Activated T-helper 1 cell treated with Interleukin-2 at 50 U/mL for 16 hours (primary cell): ENCODE results near the gene SH3RF1.

ENCODE experiments used
- DNase-seq: peaks from one replicate; pipeline ENCODE4 v3.0.0-alpha.2; 2020; ENCODE audit warnings: low read depth

Gene SH3RF1

GRCh38 chr4:169064296-169064695 lies 206.5 kb downstream of the SH3RF1 start:
- DNase-seq, result no peak

DNA sequence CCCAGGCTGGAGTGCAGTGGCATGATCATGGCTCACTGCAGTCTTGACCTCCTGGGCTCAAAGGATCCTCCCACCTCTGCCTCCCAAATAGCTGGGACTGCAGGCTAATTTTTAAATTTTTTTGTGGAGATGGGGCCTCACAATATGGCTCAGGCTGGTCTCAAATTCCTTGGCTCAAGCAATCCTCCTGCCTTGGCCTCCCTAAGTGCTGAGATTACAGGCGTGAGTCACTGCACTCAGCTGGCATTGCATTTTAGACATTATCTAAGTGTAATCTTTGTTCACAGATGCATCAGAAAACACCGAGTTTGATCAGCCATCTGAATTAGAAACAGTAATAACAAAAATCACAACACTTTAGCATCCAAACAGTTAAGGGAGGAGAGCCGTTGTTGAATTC lies 207.3 kb downstream of the SH3RF1 start:
- no peak for DNase-seq

GRCh38 chr4:169062897-169063244 lies 207.9 kb downstream of the SH3RF1 start:
- no peak for DNase-seq

DNA sequence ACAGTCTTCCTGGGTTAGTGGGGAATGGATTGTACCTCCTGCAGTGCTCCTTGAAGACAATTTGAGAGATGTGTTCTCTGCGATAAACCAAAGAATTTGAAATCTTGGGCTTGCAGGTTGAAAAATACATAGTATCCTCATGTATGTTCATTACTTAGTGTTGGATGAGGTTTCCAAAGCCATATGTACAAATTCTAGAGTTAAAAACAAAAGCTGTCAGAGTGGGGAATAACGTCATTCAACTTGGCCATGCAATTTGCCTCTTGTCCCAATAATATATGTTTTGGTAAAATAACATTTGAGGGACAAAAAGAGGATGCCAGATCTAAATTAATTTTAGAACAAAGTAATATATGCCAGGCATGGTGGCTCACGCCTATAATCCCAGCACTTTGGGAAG lies 209.4 kb downstream of the SH3RF1 start:
- no peak for DNase-seq

- no peak for DNase-seq
Observed at GRCh38 chr4:169060391-169061091, 210.2 kb downstream of the SH3RF1 start.

DNA sequence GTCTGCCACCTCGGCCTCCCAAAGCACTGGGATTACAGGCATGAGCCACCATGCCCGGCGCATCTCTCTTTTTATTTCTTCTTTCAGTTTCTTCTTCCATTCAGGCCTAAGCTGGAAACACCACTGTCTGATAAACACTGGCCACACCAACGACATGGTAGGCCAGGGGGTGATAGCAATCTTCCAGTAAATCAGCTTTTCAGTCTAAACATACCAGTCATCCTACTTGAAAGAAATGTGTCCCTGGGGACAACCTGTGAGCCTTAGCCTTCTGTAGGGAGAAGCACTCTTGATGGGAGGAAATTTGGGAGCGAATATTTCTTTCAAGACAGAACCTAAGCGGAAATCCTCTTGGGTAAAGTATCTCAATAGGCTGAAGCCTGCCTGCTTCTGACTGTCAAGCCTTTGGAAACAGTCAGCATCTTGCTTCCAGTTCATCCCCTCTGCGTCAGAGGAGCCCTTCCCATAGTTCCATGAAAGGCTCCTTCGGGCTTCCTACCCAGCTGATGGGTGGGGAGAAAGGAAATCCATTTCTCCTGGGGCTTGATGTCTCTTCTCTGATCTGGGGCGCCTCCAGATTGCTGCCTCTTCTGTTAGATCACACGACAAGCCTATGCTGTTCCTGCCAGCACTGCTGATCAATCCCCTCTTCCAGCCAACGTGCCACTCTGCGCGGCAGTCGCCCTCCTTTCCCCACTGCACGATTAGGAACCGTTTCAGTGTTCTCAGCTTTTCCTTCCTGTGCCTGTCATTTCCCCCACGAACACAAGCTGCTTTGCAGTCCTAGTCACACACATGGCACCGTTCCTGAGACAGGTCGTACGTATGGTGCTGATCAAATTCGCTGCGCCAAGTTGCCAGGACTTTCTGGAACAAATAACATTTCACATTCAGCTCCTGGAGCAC lies 211.2 kb downstream of the SH3RF1 start:
- DNase-seq, result no peak

GRCh38 chr4:169058312-169058711 lies 212.4 kb downstream of the SH3RF1 start:
- no peak for DNase-seq

GRCh38 chr4:169054879-169055278 lies 215.9 kb downstream of the SH3RF1 start:
- no peak for DNase-seq

DNA sequence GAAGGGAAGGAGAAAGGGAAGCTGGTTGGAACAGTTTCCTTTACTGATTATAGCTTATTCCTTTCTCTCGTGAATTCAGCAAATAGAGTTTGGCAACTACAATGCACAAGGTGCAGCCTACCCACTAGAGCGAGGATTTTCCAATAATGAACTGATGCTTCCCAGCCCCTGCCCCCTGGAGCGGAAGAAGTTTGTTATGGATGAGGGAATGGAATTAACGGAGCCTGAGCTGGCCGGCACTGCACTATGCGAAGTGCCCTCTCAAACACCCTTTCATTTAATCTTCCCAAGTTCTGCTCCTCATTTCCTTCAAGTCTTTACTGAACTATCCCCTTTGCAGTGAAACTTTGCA lies 218.2 kb downstream of the SH3RF1 start:
- no peak for DNase-seq

DNA sequence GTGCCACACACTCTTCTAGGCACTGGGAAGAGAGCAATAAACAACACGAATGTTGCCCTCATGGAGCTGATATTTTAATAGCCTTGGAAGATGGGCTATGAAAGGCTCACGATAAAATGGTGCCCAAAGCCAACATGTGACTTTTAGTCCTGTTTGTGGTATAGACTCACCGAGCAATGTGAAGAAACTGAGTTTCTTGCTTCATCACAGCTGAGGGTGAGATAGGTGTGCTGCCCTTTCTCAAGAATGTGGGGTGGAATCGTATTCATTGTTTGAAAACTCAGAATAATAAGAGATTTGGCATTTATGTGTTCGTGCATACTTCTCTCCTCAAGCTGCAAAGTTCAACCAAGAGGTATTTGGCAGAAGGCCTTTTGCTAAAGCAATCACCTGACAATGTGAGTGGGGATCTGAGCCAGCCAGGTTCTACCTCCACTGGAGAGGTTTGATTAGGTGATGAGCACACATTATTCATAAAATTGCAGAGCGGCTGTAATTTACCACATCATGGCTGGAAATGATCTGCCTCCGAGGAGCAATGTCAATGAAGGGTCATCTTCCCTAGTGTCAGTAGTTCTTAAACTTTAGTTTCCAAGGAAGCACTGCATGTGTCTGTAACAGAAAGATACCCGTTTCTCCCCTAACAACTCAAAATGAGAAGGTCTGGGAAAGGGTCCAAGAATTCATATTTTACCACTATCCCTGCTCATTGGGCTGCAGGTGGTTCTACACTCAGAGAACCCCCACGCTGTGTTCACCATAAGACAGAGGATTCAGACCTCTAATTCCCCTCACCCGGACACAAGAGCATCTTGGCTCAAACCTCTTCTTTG lies 218.8 kb downstream of the SH3RF1 start:
- DNase-seq, result no peak

GRCh38 chr4:169050881-169051760 lies 219.6 kb downstream of the SH3RF1 start:
- DNase-seq, result no peak

GRCh38 chr4:169050284-169050683 lies 220.5 kb downstream of the SH3RF1 start:
- no peak for DNase-seq

DNA sequence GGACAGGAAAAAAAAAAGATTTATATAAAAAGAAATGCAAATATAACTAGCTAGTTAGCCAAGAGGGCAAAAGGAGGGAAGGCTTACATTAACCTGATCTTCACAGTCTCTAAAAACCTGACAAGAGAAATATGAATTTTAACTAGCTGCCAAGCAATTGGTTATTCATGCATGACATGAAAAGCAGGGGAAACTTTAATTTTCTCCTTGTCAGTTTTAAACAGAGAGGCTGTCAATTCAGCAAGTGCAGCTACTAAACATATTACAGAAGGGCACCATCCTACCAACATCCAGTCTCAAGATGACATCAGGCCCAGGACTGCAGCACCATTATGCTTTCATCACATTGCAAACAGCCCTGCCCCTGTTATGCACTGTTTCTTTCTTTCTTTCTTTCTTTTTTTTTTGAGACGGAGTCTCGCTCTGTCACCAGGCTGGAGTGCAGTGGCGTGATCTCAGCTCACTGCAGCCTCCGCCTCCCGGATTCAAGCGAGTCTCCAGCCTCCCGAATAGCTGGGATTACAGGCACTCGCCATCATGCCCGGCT lies 221.8 kb downstream of the SH3RF1 start:
- no peak for DNase-seq

GRCh38 chr4:169047956-169048355 lies 222.8 kb downstream of the SH3RF1 start:
- DNase-seq, result no peak

- no peak for DNase-seq
Observed at GRCh38 chr4:169045862-169046584, 224.7 kb downstream of the SH3RF1 start.

DNA sequence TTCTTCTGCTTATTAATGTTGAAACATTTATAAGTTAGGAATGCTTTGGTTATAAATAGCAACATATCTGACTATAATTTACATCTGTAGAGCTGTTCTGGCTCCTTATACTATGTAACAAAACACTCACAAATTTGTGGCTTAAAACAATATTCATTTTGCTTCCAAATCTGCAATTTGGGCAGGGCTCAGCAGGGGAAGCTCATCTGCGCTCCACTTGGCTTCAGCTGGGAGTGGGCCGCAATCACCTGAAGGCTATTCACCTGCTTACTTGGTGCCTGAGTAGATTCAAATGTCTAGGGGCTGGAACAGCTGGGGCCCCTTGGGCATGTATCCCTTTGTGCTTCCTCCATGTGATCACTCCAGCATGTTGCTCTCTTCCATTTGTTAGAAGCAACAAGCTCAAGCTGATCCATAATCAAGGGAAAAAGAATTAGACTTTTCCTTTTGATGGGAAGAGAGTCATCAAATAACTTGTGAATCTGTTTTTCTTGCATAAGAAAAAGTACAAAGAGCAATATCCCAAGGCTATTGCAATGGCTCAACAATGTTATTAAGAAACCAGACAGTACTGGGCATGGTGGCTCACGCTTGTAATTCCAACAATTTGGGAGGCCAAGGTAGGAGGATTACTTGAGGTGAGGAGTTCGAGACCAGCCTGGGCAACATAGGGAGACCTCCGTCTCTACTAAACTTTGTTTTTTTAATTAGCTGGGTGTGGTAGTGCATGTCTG lies 225.9 kb downstream of the SH3RF1 start:
- no peak for DNase-seq
